A673 (cell line): ENCODE data around the gene TIMP4. TPM values are rescaled to one million over a fixed set of nuclear protein-coding genes. Genes with fewer than 3 reads are reported as not detected.

Experiments
- BruUV-seq: library from RNA; stranded (reverse); fragments of 400-500 nt; replicated peaks from 2 replicates; lab custom pipeline; 2021; lab: Mats Ljungman, UMichigan
- CTCF ChIA-PET: fragments of 300-600 bp; sonication (Branson Sonifier 250); formaldehyde crosslinking; loops from one replicate; lab custom pipeline; 2022; ENCODE audit warnings: antibody characterized with exemption; lab: Charles Lee
- POLR2A ChIA-PET: fragments of 300-600 bp; sonication (Branson Sonifier 250); formaldehyde crosslinking; loops from one replicate; lab custom pipeline; 2022; ENCODE audit warnings: antibody characterized with exemption; ENCODE audit not compliant: low non-redundant PET; lab: Charles Lee
- DNase-seq: peaks from one replicate; pipeline ENCODE4 v3.0.0-alpha.2; 2015; ENCODE audit warnings: low spot score
- H3K27ac ChIP-seq: fragments of 200-600 bp; sonication (generic); 2 replicates; pipeline ENCODE4 v1.5.1; 2016; ENCODE audit warnings: mixed run types, low read depth, mild to moderate bottlenecking, mixed read lengths, antibody characterized with exemption, low read length; ENCODE audit not compliant: poor library complexity, severe bottlenecking
- H3K27me3 ChIP-seq: fragments of 200-600 bp; sonication (generic); replicated peaks from 2 replicates; pipeline ENCODE4 v1.6.1; 2017; ENCODE audit warnings: mixed run types, low read depth, mild to moderate bottlenecking, mixed read lengths, antibody characterized with exemption, low read length; ENCODE audit not compliant: insufficient read depth, poor library complexity
- H3K36me3 ChIP-seq: fragments of 200-600 bp; sonication (generic); 2 replicates; pipeline ENCODE4 v1.6.1; 2016; ENCODE audit warnings: mixed run types, mild to moderate bottlenecking, mixed read lengths, antibody characterized with exemption, low read length; ENCODE audit not compliant: insufficient read depth, poor library complexity, severe bottlenecking
- H3K4me1 ChIP-seq: fragments of 200-600 bp; sonication (generic); 2 replicates; pipeline ENCODE4 v1.6.1; 2017; ENCODE audit warnings: mixed run types, mild to moderate bottlenecking, mixed read lengths, antibody characterized with exemption, low read length; ENCODE audit not compliant: insufficient read depth, poor library complexity, severe bottlenecking
- H3K4me3 ChIP-seq: fragments of 200-600 bp; sonication (generic); 2 replicates; pipeline ENCODE4 v1.5.1; 2016; ENCODE audit warnings: low read depth, mixed run types, mild to moderate bottlenecking, mixed read lengths, low read length; ENCODE audit not compliant: poor library complexity, severe bottlenecking
- H3K9me3 ChIP-seq: fragments of 200-600 bp; sonication (generic); 2 replicates; pipeline ENCODE4 v1.6.1; 2016; ENCODE audit warnings: mixed run types, low read depth, mild to moderate bottlenecking, mixed read lengths, antibody characterized with exemption, low read length; ENCODE audit not compliant: poor library complexity, severe bottlenecking
- CTCF ChIP-seq: fragments of 300-800, 200-600 bp; sonication (generic); conservative IDR thresholded peaks from 2 replicates; pipeline ENCODE4 v1.5.1; 2017; ENCODE audit warnings: low read depth, mild to moderate bottlenecking, antibody characterized with exemption, low read length, moderate library complexity, mixed read lengths
- EZH2 ChIP-seq: fragments of 200-600 bp; sonication (generic); IDR thresholded peaks from 2 replicates; pipeline ENCODE4 v1.6.1; 2017; ENCODE audit warnings: borderline replicate concordance, low read depth, mild to moderate bottlenecking, mixed read lengths, antibody characterized with exemption, low read length; ENCODE audit not compliant: poor library complexity, severe bottlenecking
- intact Hi-C: fragments of 100-400 bp; cut with micrococcal nuclease; formaldehyde crosslinking; loops from one replicate; pipeline ENCODE4 v1.10.0; 2022; ENCODE audit not compliant: unreplicated experiment
- total RNA-seq: library from RNA; stranded (reverse); gene quantifications from 2 replicates; pipeline ENCODE4 v1.2.3, GENCODE V29; 2021

Gene TIMP4
- total RNA-seq, 1 experiment from 2014 or later, result 13.3 TPM

GRCh38 chr3:12195231-12195630, 36.5 kb upstream of the TIMP4 start:
- no peak overlapping the region for H3K4me3 ChIP-seq
- ChIA-PET CTCF (interaction anchor here (0.6 to 1.0 kb wide), 2 partner anchors 60 to 105 kb away, joined by 3 to 4 read pairs; no protein-coding TSS in a partner anchor), POLR2A (no interaction called here)
- H3K27ac ChIP-seq, result no peak overlapping the region
- no TSS peak for BruUV-seq
- intact Hi-C loops, result no loop called here
- no peaks in the 10 kb centered on the region for H3K36me3 ChIP-seq
- TF ChIP-seq EZH2, result no peak
- TF ChIP-seq CTCF, result no peak
- peaks cover 13% of the 10 kb centered on the region for H3K4me1 ChIP-seq
- H3K27me3 ChIP-seq, result no peaks in the 10 kb centered on the region
- H3K9me3 ChIP-seq, result no peaks in the 10 kb centered on the region
- DNase-seq, result no peak

GRCh38 chr3:12194669-12195161, 36.0 kb upstream of the TIMP4 start:
- TF ChIP-seq CTCF (no peak), EZH2 (no peak)
- BruUV-seq, result no TSS peak
- Histone ChIP-seq H3K27ac (no peak overlapping the region), H3K36me3 (no peaks in the 10 kb centered on the region), H3K27me3 (no peaks in the 10 kb centered on the region), H3K4me3 (no peak overlapping the region), H3K9me3 (no peaks in the 10 kb centered on the region), H3K4me1 (peaks cover 13% of the 10 kb centered on the region)
- POLR2A ChIA-PET, result no interaction called here
- peak; percentile 7 for DNase-seq
- intact Hi-C loops, result no loop called here
- CTCF ChIA-PET, result interaction anchor here (0.6 to 1.0 kb wide), 2 partner anchors 60 to 105 kb away, joined by 3 to 4 read pairs; no protein-coding TSS in a partner anchor

GRCh38 chr3:12194209-12194608, 35.5 kb upstream of the TIMP4 start:
- TF ChIP-seq EZH2 (no peak), CTCF (no peak)
- ChIA-PET CTCF (interaction anchor here (1.0 kb wide), 1 partner anchor 59 kb away, joined by 3 read pairs; no protein-coding TSS in a partner anchor), POLR2A (no interaction called here)
- Histone ChIP-seq H3K27me3 (no peaks in the 10 kb centered on the region), H3K27ac (no peak overlapping the region), H3K4me3 (no peak overlapping the region), H3K4me1 (peaks cover 13% of the 10 kb centered on the region), H3K9me3 (no peaks in the 10 kb centered on the region), H3K36me3 (no peaks in the 10 kb centered on the region)
- peak; percentile 55 for DNase-seq
- BruUV-seq, result no TSS peak
- intact Hi-C loops, result no loop called here
